ENCODE measurements around the gene LMAN2.

GRCh38 chr5:177302354-177303110 is 48.9 kb downstream of the LMAN2 start:
- TF ChIP-seq POLR2AphosphoS5 (IDR thresholded peaks at IDR 0.05; ENCODE audit: borderline replicate concordance, low read depth, low read length) (no peak; the same call in 1 of the 2 replicates), EZH2 (IDR thresholded peaks at IDR 0.05) (no peak)
